HEK293T (cell line): ENCODE data around the gene SAXO1.

Experiments
- SUZ12 ChIP-seq: fragments of 450-650 bp; IDR thresholded peaks from 2 replicates; pipeline ENCODE4 v1.6.1; 2016; ENCODE audit warnings: mild to moderate bottlenecking
- TARDBP ChIP-seq: fragments of 450-650 bp; IDR thresholded peaks from 2 replicates; pipeline ENCODE4 v1.6.1; 2016
- ZNF384 ChIP-seq: fragments of 450-650 bp; IDR thresholded peaks from 2 replicates; pipeline ENCODE4 v1.6.1; 2016
- TF ChIP-seq, protein P1 (sequence below): fragments of 450-650 bp; IDR thresholded peaks from 2 replicates; pipeline ENCODE4 v1.6.1; 2016

DNA sequence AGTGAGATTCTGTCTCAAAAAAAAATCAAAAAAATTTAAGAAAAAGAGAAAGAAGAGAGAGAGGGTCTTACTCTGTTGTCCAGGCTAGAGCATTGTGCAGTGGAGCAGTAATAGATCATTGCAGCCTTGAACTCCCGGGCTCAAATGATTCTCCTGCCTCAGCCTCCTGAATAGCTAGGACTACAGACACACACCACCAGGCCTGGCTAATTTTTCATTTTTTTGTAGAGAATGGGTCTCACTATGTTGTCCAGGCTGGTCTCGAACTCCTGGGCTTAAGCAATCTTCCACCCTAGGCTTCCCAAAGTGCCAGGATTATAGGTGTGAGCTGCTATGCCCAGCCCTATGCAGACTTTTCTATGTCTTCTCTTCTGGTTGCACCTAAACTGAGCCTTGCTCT lies 41.2 kb upstream of the SAXO1 start:
- TF ChIP-seq TARDBP (no peak), ZNF384 (no peak), SUZ12 (no peak)
- TF ChIP-seq, protein P1, sequence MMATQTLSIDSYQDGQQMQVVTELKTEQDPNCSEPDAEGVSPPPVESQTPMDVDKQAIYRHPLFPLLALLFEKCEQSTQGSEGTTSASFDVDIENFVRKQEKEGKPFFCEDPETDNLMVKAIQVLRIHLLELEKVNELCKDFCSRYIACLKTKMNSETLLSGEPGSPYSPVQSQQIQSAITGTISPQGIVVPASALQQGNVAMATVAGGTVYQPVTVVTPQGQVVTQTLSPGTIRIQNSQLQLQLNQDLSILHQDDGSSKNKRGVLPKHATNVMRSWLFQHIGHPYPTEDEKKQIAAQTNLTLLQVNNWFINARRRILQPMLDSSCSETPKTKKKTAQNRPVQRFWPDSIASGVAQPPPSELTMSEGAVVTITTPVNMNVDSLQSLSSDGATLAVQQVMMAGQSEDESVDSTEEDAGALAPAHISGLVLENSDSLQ: no peak
